Measurements from ENCODE around the gene OTOGL. TPM values are rescaled to one million over a fixed set of nuclear protein-coding genes. Genes with fewer than 3 reads are reported as not detected.

Gene OTOGL
- polyA plus RNA-seq, 1 donor from 2014 or later: 0.33 TPM

- H3F3A ChIP-seq (ENCODE audit: insufficient read depth, low read length, poor library complexity, severe bottlenecking): no peaks in the 10 kb centered on the region
- no peaks in the 10 kb centered on the region for H3K36me3 ChIP-seq (ENCODE audit: insufficient read depth, low read length)
- H2AFZ ChIP-seq (ENCODE audit: low read depth, low read length): no peak overlapping the region
- H3K27me3 ChIP-seq (ENCODE audit: insufficient read depth, low read depth, low read length): no peaks in the 10 kb centered on the region
- no peak for TF ChIP-seq TAF1 (IDR thresholded peaks at IDR 0.05; ENCODE audit: low read depth)
- no peak for TF ChIP-seq SMC3 (conservative IDR thresholded peaks at IDR 0.05; ENCODE audit: poor library complexity)
- TF ChIP-seq RAD21 (conservative IDR thresholded peaks at IDR 0.05): no peak
- TF ChIP-seq POLR2AphosphoS5 (IDR thresholded peaks at IDR 0.05): no peak
- TF ChIP-seq EZH2 (IDR thresholded peaks at IDR 0.05; ENCODE audit: borderline replicate concordance, insufficient read depth, low read length, poor library complexity, severe bottlenecking): no peak
- TF ChIP-seq REST (IDR thresholded peaks at IDR 0.05; ENCODE audit: borderline replicate concordance): no peak
- no peak for TF ChIP-seq CTCF (IDR thresholded peaks at IDR 0.05; ENCODE audit: poor library complexity, severe bottlenecking)
- no peak for TF ChIP-seq MXI1 (conservative IDR thresholded peaks at IDR 0.05; ENCODE audit: poor library complexity, severe bottlenecking)
- no peak for TF ChIP-seq EP300 (conservative IDR thresholded peaks at IDR 0.05; ENCODE audit: poor library complexity, severe bottlenecking)
- H3K79me2 ChIP-seq (replicated peaks; ENCODE audit: insufficient read depth, low read length): no peaks in the 10 kb centered on the region
- H3K9me2 ChIP-seq (ENCODE audit: insufficient read depth, low read length): no peaks in the 10 kb centered on the region
- no peaks in the 10 kb centered on the region for H3K9me3 ChIP-seq (ENCODE audit: low read length)
- H3K4me3 ChIP-seq (ENCODE audit: low read length): no peak overlapping the region
- H4K20me1 ChIP-seq (ENCODE audit: insufficient read depth): no peaks in the 10 kb centered on the region
- H3K27ac ChIP-seq (ENCODE audit: low read length): no peak overlapping the region
- no peak overlapping the region for H3K9ac ChIP-seq (ENCODE audit: low read length)
- H3K4me2 ChIP-seq (ENCODE audit: low read length): no peak overlapping the region
Measured at GRCh38 chr12:80233926-80234325, 134.6 kb downstream of the OTOGL start.

- H3K27me3 ChIP-seq (ENCODE audit: insufficient read depth, low read depth, low read length): no peaks in the 10 kb centered on the region
- H3K36me3 ChIP-seq (ENCODE audit: insufficient read depth, low read length): no peaks in the 10 kb centered on the region
- no peak overlapping the region for H2AFZ ChIP-seq (ENCODE audit: low read depth, low read length)
- H3K79me2 ChIP-seq (replicated peaks; ENCODE audit: insufficient read depth, low read length): no peaks in the 10 kb centered on the region
- H3K9me2 ChIP-seq (ENCODE audit: insufficient read depth, low read length): no peaks in the 10 kb centered on the region
- H4K20me1 ChIP-seq (ENCODE audit: insufficient read depth): no peaks in the 10 kb centered on the region
- no peaks in the 10 kb centered on the region for H3F3A ChIP-seq (ENCODE audit: insufficient read depth, low read length, poor library complexity, severe bottlenecking)
- H3K4me2 ChIP-seq (ENCODE audit: low read length): no peak overlapping the region
- TF ChIP-seq EP300 (conservative IDR thresholded peaks at IDR 0.05; ENCODE audit: poor library complexity, severe bottlenecking) (no peak), SMC3 (conservative IDR thresholded peaks at IDR 0.05; ENCODE audit: poor library complexity) (no peak), MXI1 (conservative IDR thresholded peaks at IDR 0.05; ENCODE audit: poor library complexity, severe bottlenecking) (no peak), REST (IDR thresholded peaks at IDR 0.05; ENCODE audit: borderline replicate concordance) (no peak), TAF1 (IDR thresholded peaks at IDR 0.05; ENCODE audit: low read depth) (no peak), RAD21 (conservative IDR thresholded peaks at IDR 0.05) (no peak), CTCF (IDR thresholded peaks at IDR 0.05; ENCODE audit: poor library complexity, severe bottlenecking) (no peak), POLR2AphosphoS5 (IDR thresholded peaks at IDR 0.05) (no peak), EZH2 (IDR thresholded peaks at IDR 0.05; ENCODE audit: borderline replicate concordance, insufficient read depth, low read length, poor library complexity, severe bottlenecking) (no peak)
- H3K9ac ChIP-seq (ENCODE audit: low read length): no peak overlapping the region
- H3K9me3 ChIP-seq (ENCODE audit: low read length): no peaks in the 10 kb centered on the region
- H3K27ac ChIP-seq (ENCODE audit: low read length): no peak overlapping the region
- H3K4me3 ChIP-seq (ENCODE audit: low read length): no peak overlapping the region
Measured at GRCh38 chr12:80234667-80235066, 135.3 kb downstream of the OTOGL start.

All from neural cell (in vitro differentiated cells).